Activated T-helper 1 cell treated with anti-CD3 and anti-CD28 coated beads, Interleukin-12 subunit alpha, Interleukin-12 subunit beta, Interleukin-2, Interleukin-4 antibody, amounts not matched to agents 30 ng/mL and 10 ng/mL and 1 ng/mL, durations not matched to agents 14 hours and 24 hours and 36 hours (primary cell): Measurements from ENCODE around the gene SLC33A1. TPM values are rescaled to one million over a fixed set of nuclear protein-coding genes. Genes with fewer than 3 reads are reported as not detected.
"Not testable (repeated sequence)": the region's sequence is repeated elsewhere in the genome, so short reads cannot be mapped to it uniquely, and the experiment has no call there.

Source experiments
- DNase-seq: peaks from one replicate; pipeline ENCODE4 v3.0.0; 2021; ENCODE audit warnings: low spot score
- H3K27ac Mint-ChIP-seq: one replicate; pipeline ENCODE4 v1.8.0; 2021; ENCODE audit warnings: mild to moderate bottlenecking, mixed read lengths
- H3K27me3 Mint-ChIP-seq: one replicate; pipeline ENCODE4 v1.8.0; 2022; ENCODE audit warnings: mild to moderate bottlenecking, moderate library complexity, mixed read lengths; ENCODE audit not compliant: insufficient read depth
- H3K36me3 Mint-ChIP-seq: one replicate; pipeline ENCODE4 v1.8.0; 2021; ENCODE audit warnings: low read depth, mixed read lengths
- H3K4me1 Mint-ChIP-seq: one replicate; pipeline ENCODE4 v1.8.0; 2021; ENCODE audit warnings: low read depth, mixed read lengths
- H3K4me3 Mint-ChIP-seq: one replicate; pipeline ENCODE4 v1.8.0; 2021; ENCODE audit warnings: mild to moderate bottlenecking, moderate library complexity, mixed read lengths
- H3K9me3 Mint-ChIP-seq: one replicate; pipeline ENCODE4 v1.8.0; 2021; ENCODE audit warnings: mixed read lengths
- intact Hi-C: fragments of 100-400 bp; cut with micrococcal nuclease; formaldehyde crosslinking; loops from one replicate; pipeline ENCODE4 v1.15.1; 2024
- total RNA-seq: library from RNA; stranded (reverse); gene quantifications from 2 replicates; pipeline ENCODE4 v1.2.3, GENCODE V29; 2022

SLC33A1 gene
- 27.4 and 30.7 TPM in 2 replicates for total RNA-seq

GRCh38 chr3:155854141-155854940, at the start of gene SLC33A1:
TSS of gene SLC33A1 (minus strand) at chr3:155854427. CDS start at chr3:155853997, 430 bp downstream.
- Mint-ChIP-seq H3K27ac (peak within 1 kb of the TSS; percentile 96), H3K9me3 (no peaks in the 10 kb centered on the region), H3K4me1 (peaks cover 36% of the 10 kb centered on the region), H3K27me3 (no peaks in the 10 kb centered on the region), H3K36me3 (peaks cover 26% of the 10 kb centered on the region), H3K4me3 (peak within 1 kb of the TSS; percentile 91)
- intact Hi-C loops, result loop anchor here (1.0 to 10.0 kb wide), 11 partner anchors 8 to 1532 kb away; partner anchors contain the start of genes C3orf33, CCNL1, DHX36 and GMPS
- peak; percentile 98 for DNase-seq

DNA sequence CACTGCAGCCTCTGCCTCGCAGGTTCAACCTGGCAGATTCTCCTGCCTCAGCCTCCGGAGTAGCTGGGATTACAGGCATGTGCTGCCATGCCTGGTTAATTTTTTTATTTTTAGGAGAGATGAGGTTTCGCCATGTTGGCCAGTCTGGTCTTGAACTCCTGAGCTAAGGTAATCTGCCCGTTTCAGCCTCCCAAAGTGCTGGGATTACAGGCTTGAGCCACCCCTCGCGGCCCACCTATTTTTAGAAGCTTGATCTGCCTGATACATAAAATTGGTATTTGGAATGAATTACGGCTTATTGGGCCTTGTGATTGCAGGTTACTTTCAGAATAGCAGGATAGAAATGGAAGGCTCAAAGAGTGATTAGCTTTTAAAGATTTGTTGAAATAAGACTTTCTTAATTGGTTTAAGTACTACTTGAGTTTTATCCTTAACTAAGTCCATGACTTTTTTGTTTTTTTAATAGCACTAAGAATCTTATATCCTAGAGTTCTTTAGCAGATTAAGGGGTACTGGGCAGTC, 41.2 kb upstream of the SLC33A1 start:
- H3K4me1 Mint-ChIP-seq, result peaks cover 19% of the 10 kb centered on the region
- DNase-seq, result no peak
- no peak overlapping the region for H3K27ac Mint-ChIP-seq
- no peaks in the 10 kb centered on the region for H3K27me3 Mint-ChIP-seq
- no peak overlapping the region for H3K4me3 Mint-ChIP-seq
- no peaks in the 10 kb centered on the region for H3K9me3 Mint-ChIP-seq
- peaks cover 31% of the 10 kb centered on the region for H3K36me3 Mint-ChIP-seq
- intact Hi-C loops, result no loop called here

- Mint-ChIP-seq H3K36me3 (peaks cover 17% of the 10 kb centered on the region), H3K9me3 (no peaks in the 10 kb centered on the region), H3K4me3 (no peak overlapping the region), H3K27me3 (no peaks in the 10 kb centered on the region), H3K27ac (no peak overlapping the region), H3K4me1 (peaks cover 37% of the 10 kb centered on the region)
- no peak for DNase-seq
- intact Hi-C loops, result no loop called here
These were observed 37.1 kb upstream of the SLC33A1 start for GRCh38 chr3:155891321-155891720.

GRCh38 chr3:155890671-155891190, 36.5 kb upstream of the SLC33A1 start:
- H3K27me3 Mint-ChIP-seq, result no peaks in the 10 kb centered on the region
- H3K4me3 Mint-ChIP-seq, result no peak overlapping the region
- peaks cover 15% of the 10 kb centered on the region for H3K36me3 Mint-ChIP-seq
- intact Hi-C loops, result no loop called here
- no peak overlapping the region for H3K27ac Mint-ChIP-seq
- H3K4me1 Mint-ChIP-seq, result peaks cover 37% of the 10 kb centered on the region
- H3K9me3 Mint-ChIP-seq, result no peaks in the 10 kb centered on the region
- no peak for DNase-seq

GRCh38 chr3:155889952-155890351, 35.7 kb upstream of the SLC33A1 start:
- H3K27me3 Mint-ChIP-seq, result no peaks in the 10 kb centered on the region
- no peak overlapping the region for H3K27ac Mint-ChIP-seq
- peaks cover 11% of the 10 kb centered on the region for H3K36me3 Mint-ChIP-seq
- H3K9me3 Mint-ChIP-seq, result no peaks in the 10 kb centered on the region
- H3K4me3 Mint-ChIP-seq, result no peak overlapping the region
- intact Hi-C loops, result no loop called here
- no peak for DNase-seq
- peaks cover 36% of the 10 kb centered on the region for H3K4me1 Mint-ChIP-seq

- DNase-seq, result no peak
- Mint-ChIP-seq H3K9me3 (no peaks in the 10 kb centered on the region), H3K27ac (no peak overlapping the region), H3K27me3 (no peaks in the 10 kb centered on the region), H3K4me1 (peaks cover 38% of the 10 kb centered on the region), H3K36me3 (peaks cover 6% of the 10 kb centered on the region), H3K4me3 (no peak overlapping the region)
- intact Hi-C loops, result no loop called here
These were observed 35.0 kb upstream of the SLC33A1 start for GRCh38 chr3:155889212-155889611.

- peaks cover 38% of the 10 kb centered on the region for H3K4me1 Mint-ChIP-seq
- H3K9me3 Mint-ChIP-seq, result no peaks in the 10 kb centered on the region
- H3K27ac Mint-ChIP-seq, result peak overlapping the region; percentile 56
- no peaks in the 10 kb centered on the region for H3K27me3 Mint-ChIP-seq
- intact Hi-C loops, result no loop called here
- H3K36me3 Mint-ChIP-seq, result peaks cover 4% of the 10 kb centered on the region
- no peak for DNase-seq
- H3K4me3 Mint-ChIP-seq, result no peak overlapping the region
These were observed 32.7 kb upstream of the SLC33A1 start for GRCh38 chr3:155886915-155887314.

GRCh38 chr3:155886348-155886747, 32.1 kb upstream of the SLC33A1 start:
- H3K9me3 Mint-ChIP-seq, H3K4me3 Mint-ChIP-seq, H3K27me3 Mint-ChIP-seq, H3K27ac Mint-ChIP-seq, DNase-seq, H3K36me3 Mint-ChIP-seq, intact Hi-C loops: not testable (repeated sequence)
- peaks cover 38% of the 10 kb centered on the region for H3K4me1 Mint-ChIP-seq

- intact Hi-C loops, result no loop called here
- Mint-ChIP-seq H3K27ac (no peak overlapping the region), H3K4me3 (no peak overlapping the region), H3K36me3 (peaks cover 5% of the 10 kb centered on the region), H3K9me3 (no peaks in the 10 kb centered on the region), H3K4me1 (peaks cover 35% of the 10 kb centered on the region), H3K27me3 (no peaks in the 10 kb centered on the region)
- DNase-seq, result no peak
These were observed 31.1 kb upstream of the SLC33A1 start for GRCh38 chr3:155885292-155885691.

DNA sequence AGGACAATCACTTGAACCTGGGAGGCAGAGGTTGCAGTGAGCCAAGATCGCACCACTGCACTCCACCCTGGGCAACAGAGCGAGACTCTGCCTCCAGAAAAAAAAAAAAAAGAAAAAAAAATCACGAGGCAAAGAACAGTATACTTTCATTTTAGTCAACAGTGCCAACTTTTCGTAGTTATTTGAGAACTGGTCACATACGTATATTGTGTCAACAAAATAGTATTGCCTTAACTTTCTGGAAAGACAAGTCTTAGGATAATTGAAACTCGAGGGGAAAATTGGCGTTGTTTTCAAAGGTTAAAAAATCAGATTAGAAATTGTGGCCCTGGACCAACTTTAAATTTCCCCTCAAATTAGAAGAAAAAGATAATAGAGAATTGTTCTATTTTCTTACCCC, 30.1 kb upstream of the SLC33A1 start:
- Mint-ChIP-seq H3K27ac (no peak overlapping the region), H3K36me3 (peaks cover 5% of the 10 kb centered on the region), H3K9me3 (no peaks in the 10 kb centered on the region), H3K27me3 (no peaks in the 10 kb centered on the region), H3K4me3 (no peak overlapping the region), H3K4me1 (peaks cover 32% of the 10 kb centered on the region)
- no peak for DNase-seq
- intact Hi-C loops, result no loop called here

DNA sequence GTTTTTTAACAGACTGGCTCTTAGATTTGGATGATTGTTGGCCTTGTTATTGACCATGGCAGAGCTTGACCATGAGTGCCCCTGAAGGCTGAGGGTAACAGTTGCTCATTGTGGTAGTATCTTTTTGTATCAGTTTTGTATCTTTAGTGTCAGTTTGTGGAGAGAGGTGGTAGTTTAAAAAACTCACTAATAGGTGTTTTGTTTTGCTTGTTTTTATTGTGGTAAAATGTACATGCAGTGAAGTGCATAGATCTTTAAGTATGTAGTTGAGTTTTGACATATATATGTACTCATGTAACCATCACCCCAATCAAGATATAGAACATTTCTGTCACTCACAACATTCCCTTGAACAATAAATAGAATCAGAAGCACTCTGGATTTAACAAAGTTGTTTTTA, 26.1 kb upstream of the SLC33A1 start:
- Mint-ChIP-seq H3K9me3 (no peaks in the 10 kb centered on the region), H3K4me3 (no peak overlapping the region), H3K4me1 (peaks cover 36% of the 10 kb centered on the region), H3K27ac (no peak overlapping the region), H3K27me3 (no peaks in the 10 kb centered on the region), H3K36me3 (peaks cover 3% of the 10 kb centered on the region)
- DNase-seq, result no peak
- intact Hi-C loops, result no loop called here

- H3K4me3 Mint-ChIP-seq, result no peak overlapping the region
- intact Hi-C loops, result no loop called here
- no peaks in the 10 kb centered on the region for H3K9me3 Mint-ChIP-seq
- H3K27me3 Mint-ChIP-seq, result no peaks in the 10 kb centered on the region
- DNase-seq, result no peak
- peaks cover 46% of the 10 kb centered on the region for H3K4me1 Mint-ChIP-seq
- no peak overlapping the region for H3K27ac Mint-ChIP-seq
- peaks cover 8% of the 10 kb centered on the region for H3K36me3 Mint-ChIP-seq
These were observed 22.3 kb upstream of the SLC33A1 start for GRCh38 chr3:155876503-155876902.

DNA sequence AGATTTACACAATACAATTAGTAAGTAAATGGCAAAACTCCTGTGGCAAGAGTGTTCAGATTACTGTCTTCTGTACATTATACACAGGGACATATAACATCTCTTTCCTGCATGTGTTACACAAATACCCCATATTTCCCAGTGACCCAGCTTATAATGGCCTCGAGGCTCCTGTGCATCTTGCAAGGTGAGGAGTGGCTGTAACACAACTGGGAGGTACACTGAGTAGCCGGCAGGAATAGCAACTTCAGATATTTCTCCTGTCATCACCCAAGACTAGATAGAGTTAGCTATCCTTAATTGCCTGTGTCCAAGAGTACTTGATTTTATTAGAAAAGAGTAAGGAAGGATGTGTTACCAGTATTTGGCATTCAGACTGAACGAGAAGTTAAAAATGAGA, 21.8 kb upstream of the SLC33A1 start:
- peaks cover 8% of the 10 kb centered on the region for H3K36me3 Mint-ChIP-seq
- H3K27ac Mint-ChIP-seq, result no peak overlapping the region
- H3K4me3 Mint-ChIP-seq, result no peak overlapping the region
- peaks cover 46% of the 10 kb centered on the region for H3K4me1 Mint-ChIP-seq
- H3K9me3 Mint-ChIP-seq, result no peaks in the 10 kb centered on the region
- no peak for DNase-seq
- H3K27me3 Mint-ChIP-seq, result no peaks in the 10 kb centered on the region
- intact Hi-C loops, result no loop called here
